Activated T-cell treated with anti-CD3 and anti-CD28 coated beads for 4 hours (primary cell): ENCODE results near the gene ADAMTS3.
"Not testable (repeated sequence)": the region's sequence is repeated elsewhere in the genome, so short reads cannot be mapped to it uniquely, and the experiment has no call there.

Source experiments
- DNase-seq: peaks from one replicate; pipeline ENCODE4 v3.0.0-alpha.2; 2020

Gene ADAMTS3

DNA sequence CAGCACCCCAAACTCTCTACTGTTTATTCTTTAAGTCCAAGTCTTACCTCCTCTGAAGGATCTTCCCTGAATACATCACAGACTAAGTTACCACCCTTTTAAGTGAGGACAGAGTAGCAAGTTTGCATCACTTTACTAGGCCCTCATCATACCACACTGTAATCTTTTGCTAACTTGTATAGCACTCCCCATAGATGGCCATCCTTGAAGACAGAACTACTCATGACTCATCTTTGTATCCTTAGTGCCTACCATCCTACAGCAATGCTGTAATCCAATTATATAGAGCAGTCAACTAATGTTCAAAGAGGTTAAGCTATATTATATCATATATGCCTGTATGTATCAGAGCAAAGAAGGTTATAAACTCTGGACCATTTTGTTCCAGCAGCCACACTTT, 101.4 kb downstream of the ADAMTS3 start:
- DNase-seq, result no peak

DNA sequence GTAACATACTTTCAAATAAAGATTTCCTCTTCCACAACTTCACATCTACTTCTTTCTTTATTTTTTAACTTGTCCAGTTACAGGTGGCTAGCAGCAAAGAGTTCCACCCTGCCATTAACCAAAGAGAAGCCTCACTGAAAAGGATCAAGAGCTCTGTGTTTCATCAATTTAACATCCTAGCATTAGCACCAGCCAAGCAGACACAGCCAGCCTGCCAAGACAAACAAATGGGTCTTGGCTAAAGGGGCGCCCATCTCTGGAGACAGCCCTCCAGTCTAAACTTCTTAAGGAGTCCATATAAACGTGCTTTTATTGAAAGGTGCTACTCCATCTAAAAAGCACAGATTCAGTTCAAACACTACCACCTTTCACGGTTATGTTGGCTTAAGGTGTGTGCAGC, 105.3 kb downstream of the ADAMTS3 start:
- no peak for DNase-seq

DNA sequence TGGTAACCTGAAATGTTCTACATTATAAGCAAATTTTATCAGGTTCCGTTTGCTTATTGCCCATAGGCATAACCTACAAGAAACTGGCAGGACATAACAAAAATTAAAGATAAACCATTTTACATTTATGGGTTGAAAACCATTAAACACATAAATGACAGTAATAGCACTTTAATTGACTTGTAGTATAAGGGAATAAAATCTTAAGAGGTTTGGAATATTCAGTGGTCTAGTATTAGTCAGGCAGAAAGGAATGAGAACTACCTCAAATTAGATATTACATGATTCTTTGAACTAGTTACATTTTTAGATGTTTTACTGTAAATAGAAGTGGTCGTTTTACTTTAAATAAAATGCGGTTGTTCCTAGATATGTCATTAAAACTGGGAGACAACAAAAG, 111.9 kb downstream of the ADAMTS3 start:
- no peak for DNase-seq

DNA sequence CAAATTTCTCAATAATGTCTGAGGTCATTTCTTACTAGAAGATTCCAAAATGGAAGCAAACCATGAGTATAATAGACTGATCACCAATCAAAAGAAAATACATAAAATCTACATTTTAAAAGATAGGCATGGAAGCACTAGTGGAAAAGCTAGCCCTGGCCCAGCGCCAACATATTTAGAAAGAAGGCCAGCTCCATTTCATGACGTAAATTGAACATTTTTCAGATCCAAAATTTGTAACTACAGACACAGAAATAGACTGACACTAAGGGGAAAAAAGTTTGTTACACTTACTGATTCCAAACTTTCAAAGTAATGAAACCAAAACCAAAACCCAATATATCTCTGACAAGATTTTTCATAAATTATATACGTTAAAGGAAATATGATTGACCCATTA, 117.7 kb downstream of the ADAMTS3 start:
- DNase-seq, result no peak

DNA sequence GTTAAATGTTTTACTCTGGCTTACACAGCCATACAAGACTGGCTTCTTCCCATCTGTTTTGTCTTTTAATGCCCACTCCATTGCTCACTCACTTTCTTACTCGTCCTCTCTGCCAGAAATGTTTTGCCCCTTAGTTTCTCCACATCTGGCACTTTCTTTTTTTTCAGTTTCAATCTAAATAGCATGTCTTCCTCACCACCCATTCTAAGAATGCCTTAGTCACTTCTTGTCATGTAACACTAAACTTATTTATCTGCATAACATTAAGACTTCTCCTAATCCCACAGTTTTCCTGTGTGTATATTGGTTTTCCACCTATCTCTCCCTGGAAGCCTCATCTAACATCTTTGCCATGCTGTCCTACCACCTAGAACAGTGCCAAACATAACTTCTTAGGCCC, 119.3 kb downstream of the ADAMTS3 start:
- DNase-seq, result no peak

DNA sequence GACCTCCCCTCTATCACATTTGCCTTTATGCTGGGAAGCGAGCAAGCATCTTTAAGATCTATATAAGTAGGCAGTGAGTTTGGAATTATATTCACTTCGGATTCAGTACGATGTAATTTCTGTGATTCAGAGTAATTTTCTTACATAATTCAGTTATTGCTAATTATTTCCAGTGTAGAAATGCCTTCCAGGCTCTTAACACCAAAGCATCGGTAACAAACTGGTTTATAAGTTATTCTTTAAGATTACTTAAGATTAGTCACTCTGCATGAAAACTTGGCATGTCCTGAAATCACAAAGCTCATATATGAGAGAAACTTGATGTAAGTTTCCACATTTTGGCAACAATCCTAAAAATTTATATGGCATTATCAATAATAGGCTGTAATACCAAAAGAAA, 120.8 kb downstream of the ADAMTS3 start:
- no peak for DNase-seq

DNA sequence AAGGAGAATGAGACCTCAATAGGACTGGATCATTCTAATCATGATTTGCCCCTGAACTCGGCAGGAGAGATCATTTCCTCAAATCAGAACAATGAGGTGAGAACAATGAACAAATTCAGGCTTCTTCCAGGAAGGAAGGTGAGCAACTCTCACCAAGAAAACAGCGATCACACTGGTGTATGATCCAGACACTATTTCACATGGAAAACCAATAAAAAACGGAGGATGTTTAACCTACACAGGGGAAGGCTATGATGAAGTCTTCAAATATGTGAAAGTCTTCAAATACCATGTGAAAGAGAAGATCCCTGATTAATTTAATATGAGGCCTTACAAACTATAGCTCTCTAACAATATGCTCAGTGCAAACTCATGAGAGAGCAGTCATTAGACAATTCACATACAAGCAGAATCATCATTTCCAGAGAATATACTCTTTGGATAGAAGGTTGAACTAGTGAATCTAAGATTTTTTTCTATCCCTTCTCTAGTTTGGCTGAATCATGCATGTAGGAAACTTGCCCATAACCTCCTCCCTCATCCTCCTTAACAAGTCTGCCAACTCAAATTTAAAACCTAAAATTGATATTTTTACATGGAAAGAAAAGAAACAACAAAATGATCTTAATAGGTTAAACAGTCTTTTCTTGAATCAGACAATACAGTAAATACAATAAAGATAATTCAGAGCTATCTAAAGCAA, 122.5 kb downstream of the ADAMTS3 start:
- no peak for DNase-seq

DNA sequence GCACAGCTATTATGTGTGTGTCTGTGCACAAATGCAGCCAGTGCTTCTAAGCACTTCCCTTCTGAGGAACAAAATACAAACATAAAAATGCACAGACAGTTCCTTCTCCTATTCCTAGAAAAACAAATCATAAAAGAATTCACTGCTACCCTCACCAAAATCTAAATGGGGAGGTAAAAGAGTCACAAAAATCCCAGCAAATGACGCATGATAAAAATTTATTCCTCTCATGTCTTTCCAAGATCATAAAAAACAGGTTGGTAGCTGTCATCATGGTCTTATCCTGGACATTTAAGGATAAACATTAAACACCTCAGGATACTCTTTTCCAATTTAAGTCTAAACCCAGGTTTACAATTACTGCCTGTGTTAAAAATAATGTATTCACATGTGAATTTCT, 124.9 kb downstream of the ADAMTS3 start:
- no peak for DNase-seq

DNA sequence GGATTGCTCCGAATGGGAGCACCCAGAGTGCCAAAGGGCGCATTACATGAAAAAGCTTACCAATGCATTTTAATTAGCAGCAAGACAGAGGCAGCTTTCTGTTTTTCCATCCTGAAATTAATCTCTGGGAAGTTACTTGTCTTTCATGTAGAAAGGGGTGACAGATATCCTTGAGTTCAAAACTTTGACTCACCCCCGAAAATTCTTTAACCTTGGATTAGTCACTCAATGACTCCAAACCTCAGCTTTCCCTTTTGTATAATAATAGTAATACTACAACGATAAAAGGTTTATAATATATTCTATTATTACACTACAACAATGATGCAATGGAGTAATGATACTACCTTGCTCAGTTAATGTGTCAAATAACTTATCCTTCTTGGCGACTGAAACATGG, 126.3 kb downstream of the ADAMTS3 start:
- no peak for DNase-seq

DNA sequence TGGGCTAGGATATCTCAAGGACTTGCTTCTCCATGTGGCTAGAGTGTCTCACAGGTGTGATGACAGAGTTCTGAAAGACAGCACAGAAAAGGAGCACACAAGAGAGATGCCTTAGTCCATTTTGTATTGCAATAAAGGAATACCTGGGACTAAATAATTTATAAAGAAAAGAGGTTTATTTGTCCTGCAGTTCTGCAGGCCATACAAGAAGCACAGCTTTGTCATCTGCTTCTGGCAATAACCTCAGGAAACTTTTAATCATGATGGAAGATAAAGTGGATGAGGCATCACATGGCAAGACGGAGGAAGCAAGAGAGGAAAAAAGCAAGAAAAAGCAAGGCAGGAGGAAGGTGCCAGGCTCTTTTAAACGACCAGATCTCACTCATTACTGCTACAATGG, 126.9 kb downstream of the ADAMTS3 start:
- DNase-seq, result no peak

DNA sequence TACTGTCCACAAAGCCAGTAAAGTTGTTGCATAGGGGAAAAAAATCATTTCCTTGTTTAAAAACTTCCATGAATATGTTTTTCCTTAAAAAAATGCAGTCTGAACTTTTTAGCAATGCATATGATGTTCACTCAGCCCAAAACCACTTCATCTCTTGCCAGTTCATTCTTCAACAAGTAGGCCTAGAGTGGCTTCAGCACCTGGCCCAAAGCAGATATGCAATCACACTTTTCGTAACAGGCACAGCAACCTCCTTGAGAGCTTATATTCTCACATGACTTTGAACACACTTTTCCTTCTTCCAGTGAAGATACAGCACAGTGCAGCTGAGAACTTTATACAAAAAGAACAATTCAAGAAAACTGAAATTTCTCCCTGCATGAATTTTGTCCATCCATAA, 128.6 kb downstream of the ADAMTS3 start:
- DNase-seq, result no peak

DNA sequence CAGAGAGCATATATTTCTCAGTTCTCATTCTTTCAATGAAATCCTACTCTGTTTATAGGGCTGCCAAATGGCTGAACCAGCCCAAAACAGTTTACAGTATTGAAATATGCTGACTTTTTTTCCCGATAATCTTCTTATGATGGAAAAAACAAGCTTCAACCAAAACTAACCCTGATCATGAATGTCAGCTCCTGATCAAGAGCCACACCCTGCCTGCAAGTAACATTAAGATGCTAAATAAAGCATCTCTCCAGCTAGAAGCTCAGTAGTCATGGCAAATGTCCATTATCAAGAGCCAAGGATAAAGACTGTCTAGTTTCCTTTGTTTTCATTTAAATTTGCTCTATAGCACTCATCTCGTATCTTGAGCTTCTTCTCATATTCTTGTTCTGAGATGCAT, 136.0 kb downstream of the ADAMTS3 start:
- DNase-seq, result no peak

DNA sequence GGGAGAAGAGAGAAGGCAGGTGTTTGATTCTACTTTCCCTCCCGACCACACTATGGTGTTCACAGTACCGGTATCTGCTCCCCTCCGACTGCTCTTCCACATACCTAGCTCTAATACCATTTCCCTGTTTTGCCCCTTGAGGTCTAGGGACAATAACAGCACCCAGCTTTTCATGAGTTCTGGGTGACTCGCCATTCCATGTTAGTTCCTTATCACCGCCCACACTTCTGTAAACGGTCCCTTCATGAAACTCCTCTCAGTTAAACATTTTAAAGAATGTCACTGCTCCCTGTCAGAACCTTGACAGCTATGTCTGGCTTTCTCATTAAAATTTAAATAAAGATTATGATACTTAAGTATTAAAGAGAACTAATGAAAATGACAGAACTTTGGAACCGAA, 136.7 kb downstream of the ADAMTS3 start:
- no peak for DNase-seq

DNA sequence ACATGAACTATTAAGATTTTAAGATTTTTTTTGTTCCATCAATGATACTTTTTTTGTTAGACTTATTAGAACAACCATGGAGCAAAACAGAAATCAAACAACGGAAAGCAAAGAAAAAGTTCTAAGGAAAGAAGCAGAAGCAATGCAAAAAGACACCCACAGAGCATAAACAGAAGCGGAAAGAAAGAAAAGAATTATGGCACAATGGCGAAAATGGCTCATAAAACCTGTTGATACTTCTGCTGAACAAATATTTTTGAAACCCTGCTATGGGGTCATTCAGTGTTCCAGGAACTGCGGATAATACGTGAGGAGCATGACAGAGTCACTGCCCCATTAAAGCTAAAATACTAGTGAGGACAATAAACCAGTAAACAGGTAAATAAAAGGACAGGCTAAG, 138.0 kb downstream of the ADAMTS3 start:
- no peak for DNase-seq

DNA sequence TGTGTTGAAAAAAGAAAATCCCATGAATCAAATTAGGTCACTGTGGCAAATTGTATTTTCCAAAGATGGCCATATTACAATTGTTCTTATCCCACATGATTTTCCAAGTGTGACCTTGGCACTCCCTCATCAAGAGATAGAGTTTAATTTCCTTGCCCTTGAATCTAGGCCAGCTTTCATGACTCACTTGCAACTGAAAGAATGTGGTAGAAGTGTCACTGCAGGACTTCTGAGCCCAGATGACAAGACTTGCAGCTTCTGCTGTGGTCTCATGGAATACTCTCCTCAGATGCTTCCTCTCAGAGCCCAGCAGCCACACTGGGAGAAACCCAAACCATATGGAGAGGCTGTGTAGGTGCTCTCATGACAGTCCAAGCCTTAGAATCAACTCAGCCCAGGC, 139.0 kb downstream of the ADAMTS3 start:
- DNase-seq, result no peak

DNA sequence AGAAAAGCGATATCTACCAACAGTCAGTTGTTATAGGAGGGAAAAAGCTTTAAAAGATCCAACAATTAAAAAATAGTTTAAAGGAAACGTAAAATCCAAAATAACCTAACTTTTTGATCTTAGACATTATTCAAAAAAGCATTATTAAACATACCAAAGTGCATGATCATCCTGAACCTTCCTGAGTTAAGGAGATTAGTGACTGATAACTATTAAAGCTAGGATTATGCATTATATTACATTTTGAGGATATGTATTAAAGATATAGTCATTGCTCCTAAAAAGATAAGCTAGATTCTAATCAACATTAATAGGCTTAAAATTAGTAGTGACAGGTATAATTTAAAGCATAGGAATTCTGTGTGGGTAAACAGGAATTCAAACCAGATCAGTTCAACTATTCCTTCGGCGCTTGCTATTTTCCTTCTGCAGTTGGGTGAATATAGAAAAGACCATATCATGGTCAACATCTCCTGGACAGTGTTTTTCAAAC, 139.6 kb downstream of the ADAMTS3 start:
- no peak for DNase-seq

DNA sequence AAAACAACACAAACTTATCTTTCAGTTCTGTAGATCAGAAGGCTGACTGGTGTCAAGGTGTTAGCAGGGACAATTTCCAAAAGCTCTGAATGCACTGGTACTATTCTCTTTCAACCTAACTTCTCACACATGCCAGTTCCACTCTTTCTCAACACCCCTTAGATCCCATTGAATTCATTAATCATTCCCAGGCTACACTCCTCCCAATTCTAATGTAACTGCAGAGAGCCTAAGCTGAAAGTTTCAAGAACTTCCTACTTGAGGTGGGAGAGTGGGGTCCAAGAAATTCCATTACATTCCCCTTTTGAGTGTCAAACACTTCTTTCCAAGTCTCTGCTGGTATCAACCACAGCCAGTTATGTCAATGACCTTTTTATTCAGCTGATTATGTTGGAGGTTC, 142.0 kb downstream of the ADAMTS3 start:
- no peak for DNase-seq

DNA sequence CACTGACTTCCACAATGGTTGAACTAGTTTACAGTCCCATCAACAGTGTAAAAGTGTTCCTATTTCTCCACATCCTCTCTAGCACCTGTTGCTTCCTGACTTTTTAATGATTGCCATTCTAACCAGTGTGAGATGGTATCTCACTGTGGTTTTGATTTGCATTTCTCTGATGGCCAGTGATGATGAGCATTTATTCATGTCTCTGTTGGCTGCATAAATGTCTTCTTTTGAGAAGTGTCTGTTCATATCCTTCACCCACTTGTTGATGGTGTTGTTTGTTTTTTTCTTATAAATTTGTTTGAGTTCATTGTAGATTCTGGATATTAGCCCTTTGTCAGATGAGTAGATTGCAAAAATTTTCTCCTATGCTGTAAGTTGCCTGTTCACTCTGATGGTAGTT, 143.1 kb downstream of the ADAMTS3 start:
- not testable (repeated sequence) for DNase-seq

DNA sequence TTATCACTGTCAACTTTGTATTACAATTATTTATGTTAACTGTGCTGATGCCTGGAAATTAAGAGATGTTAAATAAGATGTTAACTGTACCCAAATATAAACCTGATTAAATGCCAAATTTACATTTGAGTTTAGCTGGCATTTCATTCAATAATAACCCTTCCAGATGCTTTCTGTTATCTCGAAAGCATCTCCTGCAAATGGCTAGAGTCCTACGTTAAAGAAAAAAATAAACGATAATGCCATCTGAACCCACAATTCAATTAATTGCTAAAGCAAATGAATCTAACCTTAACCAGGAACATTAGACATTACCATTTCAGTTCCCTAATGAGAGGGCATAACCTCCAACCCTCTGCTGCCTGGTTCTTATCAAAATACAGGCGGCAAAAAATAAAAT, 145.0 kb downstream of the ADAMTS3 start:
- no peak for DNase-seq

DNA sequence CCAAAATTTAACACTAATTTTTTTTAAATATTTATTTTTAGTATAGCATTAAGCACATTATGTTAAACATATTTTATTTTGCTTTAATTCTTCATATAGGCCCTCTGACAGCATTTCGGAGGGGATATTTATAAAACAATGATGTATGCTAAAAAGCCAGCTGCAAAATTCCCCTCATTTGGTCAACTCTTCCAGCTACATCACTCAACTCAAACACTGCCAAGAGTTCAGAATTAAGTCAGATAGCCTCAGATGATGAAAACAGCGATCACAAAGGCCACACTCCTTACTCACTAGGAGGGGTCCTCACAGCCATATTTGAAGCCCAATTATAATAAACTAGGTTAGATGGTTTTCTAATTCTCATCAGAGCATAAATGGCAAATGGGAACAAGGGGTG, 146.6 kb downstream of the ADAMTS3 start:
- DNase-seq, result no peak

DNA sequence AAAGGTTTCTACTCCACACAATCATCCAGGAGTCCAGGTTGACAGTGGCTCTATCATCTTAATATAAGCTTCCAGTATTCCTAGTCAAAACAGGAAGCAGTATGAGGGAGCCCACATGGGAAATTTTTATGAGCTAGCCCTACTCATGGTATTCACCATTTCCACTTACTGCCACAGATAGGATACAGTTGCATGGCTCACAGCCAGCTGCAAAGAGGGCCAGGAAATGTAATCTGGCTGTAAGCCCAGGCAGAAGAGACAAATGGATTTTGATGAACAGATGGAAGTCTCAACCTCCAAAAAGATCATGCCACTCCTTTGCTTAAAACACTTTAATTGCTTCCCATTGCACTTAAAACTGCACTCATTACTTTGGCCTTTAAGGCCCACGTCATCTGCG, 150.6 kb downstream of the ADAMTS3 start:
- no peak for DNase-seq

DNA sequence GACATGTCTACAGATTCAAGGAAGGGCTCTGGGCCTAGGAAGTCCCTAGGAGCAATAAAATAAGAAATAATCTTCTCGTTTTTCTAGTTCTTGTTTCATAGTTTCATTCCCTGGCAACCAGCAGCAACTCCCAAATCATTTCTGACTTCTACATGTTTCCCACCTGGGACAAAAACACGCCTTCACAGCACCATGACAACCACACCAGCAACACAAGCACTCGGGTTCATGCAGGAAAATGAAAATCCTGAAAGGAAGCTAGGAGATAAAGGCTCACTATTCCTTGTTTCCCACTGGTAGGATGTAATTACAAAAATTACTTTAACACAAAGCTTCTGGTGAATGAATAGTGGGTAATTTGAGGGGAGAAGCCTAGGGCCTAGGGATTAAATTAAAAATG, 158.9 kb downstream of the ADAMTS3 start:
- no peak for DNase-seq

DNA sequence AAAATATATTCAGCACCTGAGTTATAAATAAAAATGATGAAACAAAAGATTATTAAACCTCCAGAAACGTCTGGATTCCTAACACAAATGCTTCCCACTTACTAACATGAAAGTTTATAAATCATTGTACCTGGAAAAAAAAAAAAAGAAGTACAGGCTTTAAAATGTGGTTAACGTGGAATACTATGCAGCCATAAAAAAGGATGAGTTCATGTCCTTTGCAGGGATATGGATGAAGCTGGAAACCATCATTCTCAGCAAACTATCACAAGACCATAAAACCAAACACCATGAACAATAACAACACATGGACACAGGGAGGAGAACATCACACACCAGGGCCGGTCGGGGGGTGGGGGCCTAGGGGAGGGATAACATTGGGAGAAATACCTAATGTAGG, 160.5 kb downstream of the ADAMTS3 start:
- no peak for DNase-seq

DNA sequence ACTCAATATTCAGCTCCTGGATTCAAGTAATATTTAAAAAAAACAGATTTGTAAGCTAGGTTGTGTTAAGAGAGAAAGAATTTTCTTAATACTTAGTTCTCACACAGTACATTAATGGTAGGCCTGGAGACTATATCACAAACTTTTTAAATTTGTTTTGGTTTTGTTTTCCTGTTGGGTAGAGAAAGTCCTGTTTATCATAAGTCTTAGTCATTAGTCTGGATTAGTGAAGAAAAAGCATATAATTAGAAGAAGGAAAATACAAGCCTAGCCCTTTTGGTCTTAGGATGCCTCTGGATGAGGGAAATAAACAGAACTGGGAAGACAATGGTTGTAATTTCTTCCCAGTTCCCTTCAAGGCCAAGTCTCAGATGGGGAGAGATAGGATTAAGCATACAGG, 163.6 kb downstream of the ADAMTS3 start:
- no peak for DNase-seq

DNA sequence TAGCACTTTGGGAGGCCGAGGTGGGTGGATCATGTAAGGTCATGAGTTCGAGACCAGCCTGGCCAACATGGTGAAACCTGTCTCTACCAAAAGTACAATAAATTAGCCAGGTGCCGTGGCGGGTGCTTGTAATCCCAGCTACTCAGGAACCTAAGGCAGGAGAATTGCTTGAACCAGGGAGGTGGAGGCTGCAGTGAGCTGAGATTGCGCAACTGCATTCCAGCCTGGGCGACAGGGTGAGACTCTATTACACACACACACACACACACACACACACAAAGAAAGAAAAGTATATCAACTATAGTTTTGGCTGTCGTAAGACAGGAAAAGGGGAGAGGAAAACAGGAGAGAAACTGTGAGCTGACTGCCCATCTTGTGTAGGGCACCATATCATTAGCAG, 171.7 kb downstream of the ADAMTS3 start:
- no peak for DNase-seq
